Activated T-helper 1 cell treated with anti-CD3 and anti-CD28 coated beads, Interleukin-2, amount 50 U/mL, for 16 hours (primary cell): ENCODE results near the gene IRS1.

Experiments used
- DNase-seq, 2 donors: peaks; one replicate each; pipeline ENCODE4 v3.0.0-alpha.2; 2020; ENCODE audit warnings: low read depth in 1 of 2, low spot score in 1 of 2

The IRS1 gene

GRCh38 chr2:226759768-226760167 lies 39.9 kb downstream of the IRS1 start:
- DNase-seq = no peak

- no peak for DNase-seq
These were observed 40.5 kb downstream of the IRS1 start for GRCh38 chr2:226758921-226759640.

- no peak for DNase-seq
These were observed 43.5 kb downstream of the IRS1 start for GRCh38 chr2:226756131-226756530.

- no peak for DNase-seq
These were observed 44.0 kb downstream of the IRS1 start for GRCh38 chr2:226755631-226756030.

GRCh38 chr2:226754821-226755604 lies 44.6 kb downstream of the IRS1 start:
- DNase-seq = no peak

GRCh38 chr2:226752887-226753286 lies 46.7 kb downstream of the IRS1 start:
- no peak for DNase-seq

GRCh38 chr2:226747288-226747687 lies 52.3 kb downstream of the IRS1 start:
- DNase-seq = no peak

- no peak for DNase-seq
These were observed 53.3 kb downstream of the IRS1 start for GRCh38 chr2:226746196-226746800.

GRCh38 chr2:226743915-226744314 lies 55.7 kb downstream of the IRS1 start:
- no peak for DNase-seq

GRCh38 chr2:226742347-226742746 lies 57.3 kb downstream of the IRS1 start:
- no peak for DNase-seq

- DNase-seq = no peak
These were observed 59.5 kb downstream of the IRS1 start for GRCh38 chr2:226740039-226740648.

- no peak for DNase-seq
These were observed 60.0 kb downstream of the IRS1 start for GRCh38 chr2:226739545-226740030.

GRCh38 chr2:226738821-226739544 lies 60.6 kb downstream of the IRS1 start:
- DNase-seq = no peak

- no peak for DNase-seq
These were observed 61.3 kb downstream of the IRS1 start for GRCh38 chr2:226738191-226738820.

- DNase-seq = no peak
These were observed 63.2 kb downstream of the IRS1 start for GRCh38 chr2:226736382-226736781.

- no peak for DNase-seq
These were observed 65.6 kb downstream of the IRS1 start for GRCh38 chr2:226733927-226734564.

GRCh38 chr2:226733189-226733858 lies 66.3 kb downstream of the IRS1 start:
- DNase-seq = no peak

GRCh38 chr2:226732478-226733188 lies 67.0 kb downstream of the IRS1 start:
- DNase-seq = no peak

- DNase-seq = no peak
These were observed 69.1 kb downstream of the IRS1 start for GRCh38 chr2:226730481-226730880.
